ENCODE results near the gene TSNAX.

DNA sequence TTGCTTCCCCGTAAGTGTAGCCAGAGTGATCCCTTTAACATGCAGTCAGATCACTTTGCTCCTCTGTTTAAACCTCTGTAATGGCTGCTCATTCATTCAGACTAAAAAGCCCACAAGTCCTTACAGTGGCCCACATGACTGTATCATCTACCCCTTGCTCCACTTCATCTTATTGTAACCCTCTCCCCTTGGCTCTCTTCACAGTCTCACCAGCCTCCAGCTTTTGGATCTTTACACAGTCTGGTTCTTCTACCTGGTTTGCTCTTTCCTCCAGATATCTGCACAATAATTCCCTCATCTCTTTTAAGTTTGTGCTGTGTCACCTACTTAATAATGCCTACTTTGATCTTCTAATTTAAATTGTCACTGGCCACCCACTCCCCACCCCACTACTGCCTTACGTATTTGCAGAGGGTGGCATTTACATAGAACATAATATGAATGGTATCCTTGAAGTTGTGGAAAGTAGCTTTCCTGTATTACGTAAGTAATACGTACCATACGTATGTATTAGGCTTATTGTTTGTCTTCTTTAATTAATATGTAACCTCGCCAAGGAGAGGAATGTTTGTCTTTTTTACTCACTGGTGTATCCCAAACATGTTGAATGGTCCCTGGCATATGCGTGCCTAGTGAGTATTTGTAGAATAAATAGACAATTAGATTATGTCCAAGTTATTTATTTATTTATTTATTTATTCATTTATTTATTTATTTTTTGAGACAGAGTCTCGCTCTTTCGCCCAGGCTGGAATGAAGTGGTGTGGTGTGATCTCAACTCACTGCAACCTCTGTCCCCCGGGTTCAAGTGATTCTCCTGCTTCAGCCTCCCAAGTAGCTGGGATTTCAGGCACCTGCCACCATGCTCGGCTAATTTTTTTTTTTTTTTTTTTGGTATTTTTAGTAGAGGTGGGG, 48.6 kb downstream of the TSNAX start:
- TF ChIP-seq, protein P1, sequence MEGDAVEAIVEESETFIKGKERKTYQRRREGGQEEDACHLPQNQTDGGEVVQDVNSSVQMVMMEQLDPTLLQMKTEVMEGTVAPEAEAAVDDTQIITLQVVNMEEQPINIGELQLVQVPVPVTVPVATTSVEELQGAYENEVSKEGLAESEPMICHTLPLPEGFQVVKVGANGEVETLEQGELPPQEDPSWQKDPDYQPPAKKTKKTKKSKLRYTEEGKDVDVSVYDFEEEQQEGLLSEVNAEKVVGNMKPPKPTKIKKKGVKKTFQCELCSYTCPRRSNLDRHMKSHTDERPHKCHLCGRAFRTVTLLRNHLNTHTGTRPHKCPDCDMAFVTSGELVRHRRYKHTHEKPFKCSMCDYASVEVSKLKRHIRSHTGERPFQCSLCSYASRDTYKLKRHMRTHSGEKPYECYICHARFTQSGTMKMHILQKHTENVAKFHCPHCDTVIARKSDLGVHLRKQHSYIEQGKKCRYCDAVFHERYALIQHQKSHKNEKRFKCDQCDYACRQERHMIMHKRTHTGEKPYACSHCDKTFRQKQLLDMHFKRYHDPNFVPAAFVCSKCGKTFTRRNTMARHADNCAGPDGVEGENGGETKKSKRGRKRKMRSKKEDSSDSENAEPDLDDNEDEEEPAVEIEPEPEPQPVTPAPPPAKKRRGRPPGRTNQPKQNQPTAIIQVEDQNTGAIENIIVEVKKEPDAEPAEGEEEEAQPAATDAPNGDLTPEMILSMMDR (IDR thresholded peaks at IDR 0.05) = no peak
- TF ChIP-seq POLR2AphosphoS5 (IDR thresholded peaks at IDR 0.05) = no peak
